ENCODE measurements around the gene DYNC1H1.

The DYNC1H1 gene

GRCh38 chr14:102066041-102066451, 101.7 kb downstream of the DYNC1H1 start:
- TF ChIP-seq CTCF (IDR thresholded peaks at IDR 0.05) = no peak
- TF ChIP-seq ZFX (IDR thresholded peaks at IDR 0.05; ENCODE audit: borderline replicate concordance) = no peak
- no peak overlapping the region for H3K27ac ChIP-seq

GRCh38 chr14:102071283-102071998, 107.1 kb downstream of the DYNC1H1 start:
- no peak for TF ChIP-seq ZFX (IDR thresholded peaks at IDR 0.05; ENCODE audit: borderline replicate concordance)
- TF ChIP-seq CTCF (IDR thresholded peaks at IDR 0.05) = no peak
- no peak overlapping the region for H3K27ac ChIP-seq

- TF ChIP-seq ZFX (IDR thresholded peaks at IDR 0.05; ENCODE audit: borderline replicate concordance) = no peak
- no peak for TF ChIP-seq CTCF (IDR thresholded peaks at IDR 0.05)
- H3K27ac ChIP-seq = no peak overlapping the region
These were observed 110.1 kb downstream of the DYNC1H1 start for GRCh38 chr14:102074415-102074964.

- no peak overlapping the region for H3K27ac ChIP-seq
- TF ChIP-seq CTCF (IDR thresholded peaks at IDR 0.05) (no peak), ZFX (IDR thresholded peaks at IDR 0.05; ENCODE audit: borderline replicate concordance) (no peak)
These were observed 110.8 kb downstream of the DYNC1H1 start for GRCh38 chr14:102075155-102075554.

- no peak overlapping the region for H3K27ac ChIP-seq
- TF ChIP-seq CTCF (IDR thresholded peaks at IDR 0.05) (no peak), ZFX (IDR thresholded peaks at IDR 0.05; ENCODE audit: borderline replicate concordance) (no peak)
These were observed 113.0 kb downstream of the DYNC1H1 start for GRCh38 chr14:102077382-102077709.

- peak overlapping the region; percentile 36 for H3K27ac ChIP-seq
These were observed 114.0 kb downstream of the DYNC1H1 start for GRCh38 chr14:102078361-102078791.

- H3K27ac ChIP-seq = peak overlapping the region; percentile 36
- TF ChIP-seq ZFX (IDR thresholded peaks at IDR 0.05; ENCODE audit: borderline replicate concordance) = no peak
- no peak for TF ChIP-seq CTCF (IDR thresholded peaks at IDR 0.05)
These were observed 114.7 kb downstream of the DYNC1H1 start for GRCh38 chr14:102078831-102079699.

Data from 22Rv1 (cell line).